Activated naive CD4-positive, alpha-beta T cell treated with anti-CD3 and anti-CD28 coated beads, Interleukin-2, amount 50 U/mL, for 72 hours (primary cell): ENCODE measurements around the gene SEPTIN1. TPM values are rescaled to one million over a fixed set of nuclear protein-coding genes. Genes with fewer than 3 reads are reported as not detected.

Experiments used
- ATAC-seq, 2 donors: fragments of 150-1000 bp; cut with Tn5 transposase; 2 replicates each; pipeline ENCODE4 v1.10.0; 2021; ENCODE audit warnings: mild to moderate bottlenecking in 2 of 2, moderate library complexity in 2 of 2
- DNase-seq, 2 donors: peaks; one replicate each; pipeline ENCODE4 v3.0.0; 2021 to 2022; ENCODE audit warnings: low spot score in 2 of 2
- H3K27ac Mint-ChIP-seq, 2 donors: one replicate each; pipeline ENCODE4 v1.8.0; 2022; ENCODE audit warnings: mild to moderate bottlenecking in 2 of 2, mixed read lengths in 2 of 2
- H3K36me3 Mint-ChIP-seq, 2 donors: one replicate each; pipeline ENCODE4 v1.8.0; 2022; ENCODE audit warnings: mixed read lengths in 2 of 2
- H3K9me3 Mint-ChIP-seq, 2 donors: one replicate each; pipeline ENCODE4 v1.8.0; 2022; ENCODE audit warnings: mixed read lengths in 2 of 2
- total RNA-seq, 2 donors: library from RNA; stranded (reverse); gene quantifications; one replicate each; pipeline ENCODE4 v1.2.3, GENCODE V29; 2022

SEPTIN1 gene
- total RNA-seq, 2 donors from 2014 or later: 161 to 208 TPM

DNA sequence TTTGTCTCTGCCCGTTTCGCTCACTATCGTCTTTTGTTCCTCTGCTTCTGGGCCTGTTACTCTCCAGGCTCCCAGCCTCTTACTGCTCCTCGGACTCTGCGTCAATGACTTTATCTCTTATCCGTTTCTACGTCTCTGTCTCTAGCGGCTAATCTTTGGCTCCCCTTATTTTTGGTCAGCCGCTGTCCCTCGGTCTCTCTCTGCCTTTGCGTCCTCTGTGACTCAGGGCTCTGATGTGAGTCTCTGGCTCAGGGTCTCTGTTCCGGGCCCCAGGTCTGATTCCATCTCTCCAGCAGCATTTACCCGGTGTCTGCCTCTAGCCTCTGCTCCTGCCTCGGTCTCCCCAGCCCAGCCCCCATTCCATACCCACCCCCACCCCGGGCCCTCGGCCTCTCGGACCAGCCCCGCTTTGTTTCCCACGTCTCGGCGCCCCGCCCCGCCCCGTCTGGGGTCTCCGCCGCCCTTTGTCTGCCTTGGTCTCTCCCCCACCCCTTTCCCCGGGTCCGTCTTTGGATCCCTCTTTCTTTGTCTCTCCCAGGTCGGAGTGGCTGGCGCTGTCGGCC lies 12.3 kb upstream of the SEPTIN1 start:
- DNase-seq (no peak), ATAC-seq (peak in 1 of 2 donors; percentile 17)
- Mint-ChIP-seq H3K9me3 (no peaks in the 10 kb centered on the region), H3K27ac (peak overlapping the region; percentile 47 to 86), H3K36me3 (peaks cover 7 to 14% of the 10 kb centered on the region in 2 donors)

- Mint-ChIP-seq H3K36me3 (peaks cover 20 to 26% of the 10 kb centered on the region in 2 donors), H3K9me3 (no peaks in the 10 kb centered on the region), H3K27ac (peak overlapping the region; percentile 68 to 98)
- DNase-seq: no peak
- ATAC-seq: no peak
These were observed 1.2 kb upstream of the SEPTIN1 start for GRCh38 chr16:30383521-30383920.

GRCh38 chr16:30381291-30382041 lies 895 bp downstream of the SEPTIN1 start:
- ATAC-seq (no peak), DNase-seq (no peak)
- peaks cover 26 to 28% of the 10 kb centered on the region in 2 donors for H3K36me3 Mint-ChIP-seq
- peak overlapping the region; percentile 82 to 98 for H3K27ac Mint-ChIP-seq
- H3K9me3 Mint-ChIP-seq: no peaks in the 10 kb centered on the region

GRCh38 chr16:30380803-30381208 lies 1.6 kb downstream of the SEPTIN1 start:
- DNase-seq: no peak
- no peak for ATAC-seq
- Mint-ChIP-seq H3K36me3 (peaks cover 26 to 28% of the 10 kb centered on the region in 2 donors), H3K27ac (peak overlapping the region; percentile 60 to 98), H3K9me3 (no peaks in the 10 kb centered on the region)

DNA sequence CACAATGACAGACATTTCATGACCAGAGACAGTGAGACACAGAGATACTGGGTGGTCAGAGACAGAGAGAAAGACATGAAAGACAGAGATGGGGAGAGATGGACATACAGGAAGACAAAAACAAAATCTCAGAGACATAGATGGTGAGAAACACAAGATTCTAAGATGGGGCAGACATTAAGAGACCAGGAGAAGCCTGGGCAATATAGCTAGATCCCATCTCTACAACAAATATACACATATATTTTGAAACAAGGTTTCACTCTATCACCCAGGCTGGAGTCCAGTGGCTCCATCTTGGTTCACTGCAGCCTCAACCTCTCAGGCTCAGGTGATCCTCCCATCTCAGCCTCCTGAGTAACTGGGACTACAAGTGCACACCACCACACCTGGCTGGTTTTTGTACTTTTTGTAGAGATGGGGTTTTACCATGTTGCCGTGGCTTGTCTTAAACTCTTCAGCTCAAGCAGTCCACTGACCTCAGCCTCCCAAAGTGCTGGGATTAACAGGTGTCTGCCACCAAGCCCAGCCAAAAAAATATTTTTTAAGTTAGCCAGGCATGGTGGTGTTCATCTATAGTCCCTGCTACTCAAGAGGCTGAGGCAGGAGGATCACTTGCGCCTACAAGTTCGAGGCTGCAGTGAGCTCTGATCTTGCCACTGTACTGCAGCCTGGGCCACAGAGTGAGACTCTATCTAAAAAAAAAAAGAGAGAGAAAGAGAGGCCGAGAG lies 2.1 kb downstream of the SEPTIN1 start:
- Mint-ChIP-seq H3K27ac (peak overlapping the region; percentile 98 to 99), H3K9me3 (no peaks in the 10 kb centered on the region), H3K36me3 (peaks cover 26 to 28% of the 10 kb centered on the region in 2 donors)
- ATAC-seq (no peak), DNase-seq (no peak)

DNA sequence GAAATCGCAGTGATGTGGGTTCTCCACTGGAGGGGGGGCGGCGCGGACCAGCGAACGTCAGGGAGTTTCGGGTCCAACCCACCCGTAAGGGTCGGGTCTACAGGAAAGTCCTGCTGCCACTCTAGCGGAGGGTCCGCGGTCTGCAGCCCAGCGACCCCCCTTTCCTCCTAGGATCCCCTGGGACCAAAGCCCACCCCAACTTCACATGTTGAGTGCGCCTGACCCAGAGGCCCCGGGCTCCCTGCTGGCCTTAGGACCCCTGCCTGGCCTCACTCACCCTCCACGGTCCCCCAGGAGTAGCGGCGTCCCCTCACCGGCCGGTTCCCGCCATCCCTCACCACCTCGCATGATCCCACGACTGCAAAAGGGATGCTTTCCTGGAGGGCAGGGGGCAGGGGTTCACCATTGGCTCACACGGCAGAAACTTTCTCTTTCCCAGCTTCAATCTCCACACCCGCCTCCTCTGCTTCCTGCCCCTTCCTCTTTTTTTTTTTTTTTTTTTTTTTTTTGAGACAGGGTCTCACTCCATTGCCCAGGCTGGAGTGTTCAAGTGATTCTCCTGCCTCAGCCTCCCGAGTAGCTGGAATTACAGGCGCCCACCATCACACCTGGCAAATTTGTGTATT lies 3.1 kb downstream of the SEPTIN1 start:
- H3K27ac Mint-ChIP-seq: peak overlapping the region; percentile 98 to 99
- no peak for ATAC-seq
- H3K36me3 Mint-ChIP-seq: peaks cover 26 to 28% of the 10 kb centered on the region in 2 donors
- H3K9me3 Mint-ChIP-seq: no peaks in the 10 kb centered on the region
- no peak for DNase-seq

DNA sequence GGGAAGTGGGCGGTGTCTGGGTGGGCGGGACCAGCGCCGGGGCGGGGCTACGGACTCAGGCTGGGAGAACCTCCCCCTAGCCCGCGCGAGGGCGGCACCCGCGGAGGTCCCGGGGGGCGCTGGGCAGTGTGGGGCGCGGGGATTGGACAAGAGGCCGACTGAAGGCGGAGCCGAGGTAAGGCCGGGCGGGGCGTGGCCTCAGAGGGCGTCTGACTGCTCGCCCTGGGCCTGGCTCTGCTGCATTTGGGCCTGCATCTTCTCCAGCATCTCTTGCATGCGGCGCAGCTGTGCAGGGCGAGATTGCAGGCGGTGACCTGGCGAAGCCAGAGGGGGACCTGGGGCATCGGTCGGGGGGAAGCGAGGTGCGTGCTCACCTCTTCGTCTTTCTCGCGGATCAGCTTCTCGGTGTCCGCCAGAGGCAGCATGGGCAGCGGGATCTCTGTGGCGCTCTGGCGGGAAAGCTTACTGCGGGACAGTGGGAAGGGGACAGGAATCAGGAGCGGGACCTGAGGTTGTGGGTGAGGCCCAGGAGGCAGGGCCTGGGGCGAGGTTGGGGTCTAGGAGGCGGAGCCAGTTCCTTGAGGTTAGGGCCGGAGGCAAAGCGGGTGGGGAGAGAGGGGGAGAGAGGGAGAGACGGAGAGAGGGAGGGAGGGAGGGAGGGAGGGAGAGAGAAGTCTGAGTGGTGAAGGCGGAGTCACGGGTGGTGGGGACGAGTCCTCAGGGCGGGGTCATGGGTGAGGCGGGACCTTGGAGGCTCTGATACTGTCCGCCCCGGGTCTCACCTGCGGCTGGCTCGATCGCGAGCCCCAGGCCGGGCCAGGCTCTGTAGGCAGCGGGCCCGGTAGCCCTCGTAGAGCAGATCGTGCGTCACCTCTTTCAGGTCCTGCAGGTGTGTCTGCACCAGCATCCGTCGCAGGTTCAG lies 3.9 kb downstream of the SEPTIN1 start:
- Mint-ChIP-seq H3K27ac (peak overlapping the region; percentile 98 to 99), H3K36me3 (peaks cover 21 to 28% of the 10 kb centered on the region in 2 donors), H3K9me3 (no peaks in the 10 kb centered on the region)
- ATAC-seq (peak; percentile 82 to 90), DNase-seq (peak; percentile 97 to 98)

- ATAC-seq: peak; percentile 62
- Mint-ChIP-seq H3K27ac (peak overlapping the region; percentile 98 to 99), H3K36me3 (peaks cover 16 to 28% of the 10 kb centered on the region in 2 donors), H3K9me3 (no peaks in the 10 kb centered on the region)
- peak; percentile 80 to 90 for DNase-seq
These were observed 4.5 kb downstream of the SEPTIN1 start for GRCh38 chr16:30377812-30378235.

DNA sequence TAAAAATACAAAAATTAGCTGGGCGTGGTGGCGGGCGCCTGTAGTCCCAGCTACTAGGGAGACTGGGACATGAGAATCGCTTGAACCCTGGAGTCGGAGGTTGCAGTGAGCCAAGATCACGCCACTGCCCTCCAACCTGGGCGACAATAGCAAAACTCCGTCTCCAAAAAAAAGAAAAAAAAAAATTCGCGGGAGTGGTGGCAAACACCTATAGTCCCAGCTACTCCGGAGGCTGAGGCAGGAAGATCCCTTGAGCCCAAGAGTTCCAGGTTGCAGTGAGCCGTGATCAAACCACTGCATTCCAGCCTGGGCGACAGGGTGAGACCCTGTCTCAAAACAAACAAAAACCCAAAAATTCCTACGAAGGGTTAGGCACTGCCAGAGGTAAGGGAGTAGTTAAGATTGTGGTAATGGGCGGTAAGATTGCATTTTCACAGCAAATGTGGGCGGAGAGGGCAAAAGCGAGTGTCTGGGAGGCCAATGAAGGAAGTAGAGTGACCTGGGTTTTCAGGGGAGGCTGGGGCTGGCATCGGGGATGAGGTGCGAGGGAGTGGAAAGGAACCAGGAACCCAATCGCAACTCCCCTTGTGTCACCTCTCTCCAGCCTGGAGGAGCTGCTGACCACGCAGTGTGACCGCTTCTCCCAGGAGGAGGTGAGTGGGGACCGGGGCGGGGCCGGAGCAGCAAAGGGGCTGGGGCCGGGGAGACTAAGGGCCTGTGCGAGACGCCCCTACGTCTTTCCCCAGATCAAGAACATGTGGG lies 5.1 kb downstream of the SEPTIN1 start:
- ATAC-seq (no peak), DNase-seq (no peak)
- Mint-ChIP-seq H3K36me3 (peaks cover 12 to 28% of the 10 kb centered on the region in 2 donors), H3K9me3 (no peaks in the 10 kb centered on the region), H3K27ac (peak overlapping the region; percentile 98 to 99)

DNA sequence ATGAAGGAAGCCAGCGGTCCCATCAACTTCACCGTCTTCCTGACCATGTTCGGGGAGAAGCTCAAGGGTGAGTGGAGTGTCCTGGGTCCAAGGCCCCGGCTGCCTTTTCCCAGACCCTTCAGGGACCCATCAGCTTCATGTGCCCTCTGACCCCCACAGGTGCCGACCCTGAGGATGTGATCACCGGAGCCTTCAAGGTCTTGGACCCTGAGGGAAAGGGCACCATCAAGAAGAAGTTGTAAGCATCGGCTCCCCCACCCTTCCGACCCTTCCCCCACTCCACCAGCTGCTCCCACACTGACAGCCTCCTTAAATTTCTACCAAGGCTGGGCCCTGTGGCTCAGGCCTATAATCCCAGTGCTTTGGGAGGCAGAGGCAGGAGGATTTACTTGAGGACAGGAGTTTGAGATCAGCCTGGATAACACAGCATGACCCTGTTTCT lies 5.9 kb downstream of the SEPTIN1 start:
- no peak for ATAC-seq
- DNase-seq: peak in 1 of 2 donors; percentile 52
- Mint-ChIP-seq H3K27ac (peak overlapping the region in 1 of 2 donors; percentile 98), H3K36me3 (peaks cover 8 to 24% of the 10 kb centered on the region in 2 donors), H3K9me3 (no peaks in the 10 kb centered on the region)

GRCh38 chr16:30375864-30376263 lies 6.5 kb downstream of the SEPTIN1 start:
- DNase-seq (no peak), ATAC-seq (no peak)
- H3K36me3 Mint-ChIP-seq: peaks cover 7 to 22% of the 10 kb centered on the region in 2 donors
- H3K27ac Mint-ChIP-seq: peak overlapping the region; percentile 69 to 98
- no peaks in the 10 kb centered on the region for H3K9me3 Mint-ChIP-seq

- DNase-seq: no peak
- H3K27ac Mint-ChIP-seq: peak within 1 kb of the TSS; percentile 94 to 98
These were observed 7.8 kb downstream of the SEPTIN1 start, which contains the start of gene MYL11 for GRCh38 chr16:30374538-30374937. Gene MYL11, plus strand, starts transcription at chr16:30374802. Its CDS starts 56 bp downstream, at chr16:30374858.

GRCh38 chr16:30372725-30373124 lies 9.6 kb downstream of the SEPTIN1 start:
- Mint-ChIP-seq H3K27ac (peak overlapping the region; percentile 70 to 88), H3K9me3 (no peaks in the 10 kb centered on the region), H3K36me3 (peaks cover 16 to 17% of the 10 kb centered on the region in 2 donors)
- DNase-seq (peak in 1 of 2 donors; percentile 53), ATAC-seq (no peak)

More at GRCh38 chr16:30374538-30374937, 7.8 kb downstream of the SEPTIN1 start, which contains the start of gene MYL11:
- H3K9me3 Mint-ChIP-seq: no peaks in the 10 kb centered on the region
- peaks cover 1 to 14% of the 10 kb centered on the region in 2 donors for H3K36me3 Mint-ChIP-seq
- ATAC-seq: no peak

DNA sequence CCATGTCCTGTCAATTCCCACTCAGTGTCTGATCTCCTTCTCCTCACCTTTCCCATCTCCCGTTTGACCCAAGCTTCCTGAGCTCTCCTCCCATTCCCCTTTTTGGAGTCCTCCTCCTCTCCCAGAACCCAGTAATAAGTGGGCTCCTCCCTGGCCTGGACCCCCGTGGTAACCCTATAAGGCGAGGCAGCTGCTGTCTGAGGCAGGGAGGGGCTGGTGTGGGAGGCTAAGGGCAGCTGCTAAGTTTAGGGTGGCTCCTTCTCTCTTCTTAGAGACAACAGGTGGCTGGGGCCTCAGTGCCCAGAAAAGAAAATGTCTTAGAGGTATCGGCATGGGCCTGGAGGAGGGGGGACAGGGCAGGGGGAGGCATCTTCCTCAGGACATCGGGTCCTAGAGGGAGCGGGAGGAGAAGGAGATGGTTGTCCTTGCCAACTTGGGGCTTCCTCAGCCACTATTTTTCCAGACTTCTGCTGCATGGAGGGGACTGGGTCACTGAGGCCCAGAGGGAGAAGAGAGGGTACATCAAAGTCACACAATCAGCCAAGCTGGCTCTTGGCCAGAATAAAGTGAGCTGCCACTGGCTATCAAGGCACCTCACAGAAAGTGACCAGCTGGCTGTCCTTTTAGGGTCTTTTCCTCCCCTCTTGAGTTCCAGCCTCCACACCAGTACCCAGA lies 10.2 kb downstream of the SEPTIN1 start:
- H3K27ac Mint-ChIP-seq: peak overlapping the region; percentile 88 to 96
- H3K36me3 Mint-ChIP-seq: peaks cover 16 to 17% of the 10 kb centered on the region in 2 donors
- DNase-seq: peak in 1 of 2 donors; percentile 54
- no peaks in the 10 kb centered on the region for H3K9me3 Mint-ChIP-seq
- ATAC-seq: no peak
